Loucy (cell line): ENCODE measurements around the gene PDE8B.

Experiments
- H2AFZ ChIP-seq: fragments of 200-600 bp; sonication (generic); 2 replicates; pipeline ENCODE4 v1.6.0; 2016; ENCODE audit warnings: antibody characterized with exemption, mild to moderate bottlenecking, low read length, moderate library complexity
- H3F3A ChIP-seq: fragments of 200-600 bp; 2 replicates; pipeline ENCODE4 v1.6.0; 2016; ENCODE audit warnings: antibody characterized with exemption, low read depth, mild to moderate bottlenecking
- H3K27me3 ChIP-seq: fragments of 200-600 bp; sonication (generic); 2 replicates; pipeline ENCODE4 v1.6.1; 2014; ENCODE audit warnings: low read length, mild to moderate bottlenecking; ENCODE audit not compliant: insufficient read depth, poor library complexity, severe bottlenecking
- H3K36me3 ChIP-seq: fragments of 200-600 bp; sonication (generic); 2 replicates; pipeline ENCODE4 v1.6.1; 2016; ENCODE audit warnings: low read length; ENCODE audit not compliant: insufficient read depth
- H3K4me1 ChIP-seq: fragments of 200-600 bp; sonication (generic); 2 replicates; pipeline ENCODE4 v1.5.1; 2014; ENCODE audit warnings: low read length, mild to moderate bottlenecking; ENCODE audit not compliant: insufficient read depth, poor library complexity, severe bottlenecking
- H3K4me2 ChIP-seq: fragments of 200-600 bp; sonication (generic); 2 replicates; pipeline ENCODE4 v1.6.0; 2014; ENCODE audit warnings: antibody characterized with exemption, low read length, low read depth, mild to moderate bottlenecking; ENCODE audit not compliant: poor library complexity, severe bottlenecking
- H3K4me3 ChIP-seq: fragments of 200-600 bp; sonication (generic); 2 replicates; pipeline ENCODE4 v1.5.1; 2014; ENCODE audit warnings: low read length, mild to moderate bottlenecking, mixed read lengths; ENCODE audit not compliant: poor library complexity, severe bottlenecking
- H3K79me2 ChIP-seq: fragments of 200-600 bp; sonication (generic); 2 replicates; pipeline ENCODE4 v1.6.1; 2014; ENCODE audit warnings: low read length; ENCODE audit not compliant: insufficient read depth
- H3K9ac ChIP-seq: fragments of 200-600 bp; sonication (generic); 2 replicates; pipeline ENCODE4 v1.6.0; 2014; ENCODE audit warnings: mild to moderate bottlenecking, low read depth, low read length, moderate library complexity; ENCODE audit not compliant: poor library complexity, severe bottlenecking
- H3K9me2 ChIP-seq: fragments of 200-600 bp; sonication (generic); replicated peaks from 2 replicates; pipeline ENCODE4 v1.6.1; 2016; ENCODE audit warnings: low read depth, low read length, mixed read lengths
- H3K9me3 ChIP-seq: fragments of 200-600 bp; sonication (generic); 2 replicates; pipeline ENCODE4 v1.6.1; 2014; ENCODE audit warnings: mild to moderate bottlenecking, antibody characterized with exemption, low read length, low read depth; ENCODE audit not compliant: insufficient read depth
- H4K20me1 ChIP-seq: fragments of 200-600 bp; sonication (generic); 2 replicates; pipeline ENCODE4 v1.6.0; 2014; ENCODE audit warnings: antibody characterized with exemption, low read length, mild to moderate bottlenecking; ENCODE audit not compliant: insufficient read depth, poor library complexity, severe bottlenecking
- EZH2phosphoT487 ChIP-seq: fragments of 200-600 bp; IDR thresholded peaks from 2 replicates; pipeline ENCODE4 v1.6.1; 2018; ENCODE audit warnings: antibody characterized with exemption, mild to moderate bottlenecking, moderate library complexity, borderline replicate concordance
- TF ChIP-seq, protein P1 (sequence below): fragments of 200-600 bp; sonication (generic); conservative IDR thresholded peaks from 2 replicates; pipeline ENCODE4 v1.5.1; 2014; ENCODE audit warnings: mild to moderate bottlenecking, antibody characterized with exemption, low read length

PDE8B gene

DNA sequence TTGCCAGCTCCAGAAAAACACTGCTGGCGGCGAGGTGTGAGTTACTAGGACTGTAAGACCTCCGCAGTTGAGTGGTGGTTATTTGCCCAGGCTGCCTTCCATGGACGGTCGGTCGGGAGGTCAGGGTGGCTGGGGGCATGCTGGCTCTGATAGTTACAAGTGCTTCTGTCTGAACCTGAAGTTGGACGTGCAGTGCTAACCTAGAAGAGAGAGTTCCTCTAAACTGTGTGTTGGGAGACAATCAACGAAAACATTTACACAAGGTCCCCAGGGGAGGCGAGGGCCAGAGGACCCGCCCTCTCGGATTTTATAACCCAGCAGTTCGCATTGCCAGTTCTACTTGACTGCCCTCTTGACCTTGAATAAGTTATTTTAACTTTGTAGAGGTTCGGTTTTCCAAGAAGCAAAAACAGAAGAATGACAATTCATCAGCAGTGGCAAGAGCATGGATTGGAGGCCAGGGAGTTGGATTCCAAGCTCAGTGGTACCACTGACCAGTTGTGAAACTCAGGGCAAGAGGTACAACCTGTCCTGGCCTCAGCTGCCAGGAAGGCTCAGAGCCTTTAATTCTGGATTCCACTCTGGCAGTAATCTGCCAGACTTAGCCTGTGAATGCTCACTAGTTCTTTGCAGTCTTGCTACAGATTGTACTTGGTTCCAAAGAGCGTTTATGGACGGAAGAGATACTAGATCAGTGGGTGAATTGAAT is 28.7 kb upstream of the PDE8B start:
- H3K9me3 ChIP-seq: no peaks in the 10 kb centered on the region
- no peaks in the 10 kb centered on the region for H3K9me2 ChIP-seq
- no peaks in the 10 kb centered on the region for H4K20me1 ChIP-seq
- no peaks in the 10 kb centered on the region for H3K79me2 ChIP-seq
- no peak overlapping the region for H3K4me2 ChIP-seq
- no peaks in the 10 kb centered on the region for H3K4me1 ChIP-seq
- no peak overlapping the region for H2AFZ ChIP-seq
- TF ChIP-seq, protein P1, sequence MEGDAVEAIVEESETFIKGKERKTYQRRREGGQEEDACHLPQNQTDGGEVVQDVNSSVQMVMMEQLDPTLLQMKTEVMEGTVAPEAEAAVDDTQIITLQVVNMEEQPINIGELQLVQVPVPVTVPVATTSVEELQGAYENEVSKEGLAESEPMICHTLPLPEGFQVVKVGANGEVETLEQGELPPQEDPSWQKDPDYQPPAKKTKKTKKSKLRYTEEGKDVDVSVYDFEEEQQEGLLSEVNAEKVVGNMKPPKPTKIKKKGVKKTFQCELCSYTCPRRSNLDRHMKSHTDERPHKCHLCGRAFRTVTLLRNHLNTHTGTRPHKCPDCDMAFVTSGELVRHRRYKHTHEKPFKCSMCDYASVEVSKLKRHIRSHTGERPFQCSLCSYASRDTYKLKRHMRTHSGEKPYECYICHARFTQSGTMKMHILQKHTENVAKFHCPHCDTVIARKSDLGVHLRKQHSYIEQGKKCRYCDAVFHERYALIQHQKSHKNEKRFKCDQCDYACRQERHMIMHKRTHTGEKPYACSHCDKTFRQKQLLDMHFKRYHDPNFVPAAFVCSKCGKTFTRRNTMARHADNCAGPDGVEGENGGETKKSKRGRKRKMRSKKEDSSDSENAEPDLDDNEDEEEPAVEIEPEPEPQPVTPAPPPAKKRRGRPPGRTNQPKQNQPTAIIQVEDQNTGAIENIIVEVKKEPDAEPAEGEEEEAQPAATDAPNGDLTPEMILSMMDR: no peak
- TF ChIP-seq EZH2phosphoT487: no peak
- H3K27me3 ChIP-seq: no peaks in the 10 kb centered on the region
- no peaks in the 10 kb centered on the region for H3F3A ChIP-seq
- no peaks in the 10 kb centered on the region for H3K36me3 ChIP-seq
- H3K9ac ChIP-seq: no peak overlapping the region
- no peak overlapping the region for H3K4me3 ChIP-seq

DNA sequence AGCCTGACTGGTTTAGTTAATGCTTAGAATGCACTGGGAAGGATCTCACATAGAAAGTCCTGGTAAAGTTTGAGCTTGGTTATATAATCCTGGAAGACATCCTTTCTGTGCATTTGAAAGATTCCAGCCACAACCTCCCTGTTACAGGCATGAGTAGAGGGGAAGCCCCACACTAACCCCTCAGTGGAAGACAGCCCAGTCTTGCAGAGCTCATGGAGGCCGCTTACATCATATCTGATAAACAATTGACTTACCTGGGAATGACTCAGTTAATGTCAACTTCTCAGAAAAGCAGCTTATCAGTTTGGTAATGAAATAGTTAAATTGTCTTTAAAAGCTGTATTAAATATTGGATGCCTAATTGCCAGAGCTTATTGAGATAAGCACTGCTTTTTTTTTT is 28.1 kb upstream of the PDE8B start:
- Histone ChIP-seq H3K4me1 (no peaks in the 10 kb centered on the region), H3K9ac (no peak overlapping the region), H3K79me2 (no peaks in the 10 kb centered on the region), H3K4me2 (no peak overlapping the region), H3K9me2 (no peaks in the 10 kb centered on the region), H3K27me3 (no peaks in the 10 kb centered on the region), H3F3A (no peaks in the 10 kb centered on the region), H4K20me1 (no peaks in the 10 kb centered on the region), H3K36me3 (no peaks in the 10 kb centered on the region), H3K4me3 (no peak overlapping the region), H3K9me3 (no peaks in the 10 kb centered on the region), H2AFZ (no peak overlapping the region)
- TF ChIP-seq EZH2phosphoT487: no peak
- TF ChIP-seq, protein P1: no peak

DNA sequence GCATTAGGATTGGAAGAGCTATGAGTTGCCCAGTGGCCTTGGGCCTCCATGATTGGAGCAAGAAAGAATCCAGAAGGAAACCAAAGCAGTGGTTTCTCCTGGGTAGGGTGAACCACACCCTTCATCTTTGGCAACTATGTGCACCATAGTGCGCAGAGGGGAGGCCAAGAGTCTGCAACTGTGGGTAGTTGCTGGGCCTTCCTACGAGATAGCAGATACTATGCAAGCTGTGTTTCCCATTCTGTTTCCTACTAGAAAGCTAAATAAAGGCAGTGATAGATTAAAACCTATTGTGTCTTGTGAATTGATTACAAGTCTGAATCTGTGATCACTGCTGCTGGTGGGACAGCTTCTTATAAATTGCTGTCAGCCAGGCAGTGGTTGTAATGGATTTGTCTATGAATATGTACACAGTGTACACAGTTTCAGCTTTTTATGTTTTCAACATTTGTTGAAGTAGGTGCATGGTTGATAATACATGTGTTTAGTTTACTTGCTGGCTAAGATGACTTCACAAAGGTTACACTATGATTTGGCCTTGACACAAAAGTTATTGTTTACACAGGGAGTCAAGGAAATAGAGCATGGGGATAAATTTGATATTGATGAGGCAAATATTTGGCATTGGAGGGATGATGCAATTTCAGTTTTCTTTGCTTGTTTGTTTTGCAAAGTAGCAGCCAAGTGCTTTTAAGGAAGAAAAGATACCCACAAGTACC is 23.7 kb upstream of the PDE8B start:
- no peaks in the 10 kb centered on the region for H4K20me1 ChIP-seq
- H3K9me2 ChIP-seq: no peaks in the 10 kb centered on the region
- H3K36me3 ChIP-seq: no peaks in the 10 kb centered on the region
- H3F3A ChIP-seq: no peaks in the 10 kb centered on the region
- no peaks in the 10 kb centered on the region for H3K27me3 ChIP-seq
- H3K4me2 ChIP-seq: no peak overlapping the region
- no peaks in the 10 kb centered on the region for H3K4me1 ChIP-seq
- no peak overlapping the region for H3K9ac ChIP-seq
- TF ChIP-seq EZH2phosphoT487: no peak
- TF ChIP-seq, protein P1: no peak
- no peaks in the 10 kb centered on the region for H3K9me3 ChIP-seq
- no peaks in the 10 kb centered on the region for H3K79me2 ChIP-seq
- no peak overlapping the region for H2AFZ ChIP-seq
- no peak overlapping the region for H3K4me3 ChIP-seq
